K562 (cell line): ENCODE results near the gene ST6GAL1. TPM values are rescaled to one million over a fixed set of nuclear protein-coding genes. Genes with fewer than 3 reads are reported as not detected.

Experiments
- ARID3A ChIP-seq: IDR thresholded peaks from 2 replicates; pipeline ENCODE4 v1.6.1; 2012; ENCODE audit warnings: low read depth, low read length, improper control_type of control experiment, borderline replicate concordance
- E2F4 ChIP-seq: sonication (generic); formaldehyde crosslinking; IDR thresholded peaks from 2 replicates; pipeline ENCODE4 v1.8.0; 2022; ENCODE audit warnings: mild to moderate bottlenecking, low read depth, missing genetic modification reagents
- EWSR1 ChIP-seq: fragments of 450-650 bp; IDR thresholded peaks from 2 replicates; pipeline ENCODE4 v1.6.1; 2018; ENCODE audit warnings: borderline replicate concordance, mild to moderate bottlenecking, low read depth, moderate library complexity; ENCODE audit not compliant: partially characterized antibody
- FOSL1 ChIP-seq: fragments of 200-800 bp; sonication (Bioruptor generic); conservative IDR thresholded peaks from 2 replicates; pipeline ENCODE4 v1.6.1; 2016; ENCODE audit warnings: missing genetic modification characterization, missing compliant biosample characterization
- FOXJ2 ChIP-seq: fragments of 200-800 bp; sonication (Bioruptor generic); IDR thresholded peaks from 2 replicates; pipeline ENCODE4 v1.6.1; 2016; ENCODE audit warnings: missing genetic modification characterization, missing compliant biosample characterization
- GABPB1 ChIP-seq: sonication (generic); formaldehyde crosslinking; IDR thresholded peaks from 2 replicates; pipeline ENCODE4 v1.8.0; 2022; ENCODE audit warnings: mild to moderate bottlenecking, missing genetic modification reagents
- IRF2 ChIP-seq: sonication (generic); formaldehyde crosslinking; IDR thresholded peaks from 2 replicates; pipeline ENCODE4 v1.8.1; 2022; ENCODE audit warnings: mild to moderate bottlenecking, missing genetic modification reagents
- NKRF ChIP-seq: fragments of 450-650 bp; IDR thresholded peaks from 2 replicates; pipeline ENCODE4 v1.6.1; 2016; ENCODE audit warnings: borderline replicate concordance
- SMAD3 ChIP-seq: fragments of 450-650 bp; formaldehyde crosslinking; conservative IDR thresholded peaks from 2 replicates; pipeline ENCODE4 v1.4.0; 2020; ENCODE audit warnings: mild to moderate bottlenecking
- SMC3 ChIP-seq: conservative IDR thresholded peaks from 2 replicates; pipeline ENCODE4 v1.6.1; 2011; ENCODE audit warnings: low read depth, low read length, improper control_type of control experiment; ENCODE audit not compliant: insufficient read depth
- SNRNP70 ChIP-seq: fragments of 200-400 bp; formaldehyde crosslinking; optimal IDR thresholded peaks from 2 replicates; pipeline ENCODE3; 2017; ENCODE audit warnings: low read depth, low read length
- TOE1 ChIP-seq, 2 experiments: fragments of 450-650 bp in 1 of 2; sonication (generic) in 1 of 2; formaldehyde crosslinking in 1 of 2; IDR thresholded peaks; 2 replicates each; pipeline versions ENCODE4 v1.7.1 to v1.8.0; 2016 to 2022; ENCODE audit warnings: borderline replicate concordance in 2 of 2, mild to moderate bottlenecking in 2 of 2, antibody characterized with exemption in 1 of 2, inconsistent platforms in 1 of 2, low read depth in 1 of 2, missing genetic modification reagents in 1 of 2, moderate library complexity in 1 of 2
- ZKSCAN1 ChIP-seq: fragments of 150-350 bp; IDR thresholded peaks from 2 replicates; pipeline ENCODE4 v1.6.1; 2016; ENCODE audit warnings: low read depth, low read length
- ZNF175 ChIP-seq: fragments of 200-800 bp; sonication (Bioruptor generic); IDR thresholded peaks from 2 replicates; pipeline ENCODE4 v1.6.1; 2016; ENCODE audit warnings: low read depth, mild to moderate bottlenecking, missing genetic modification characterization, missing compliant biosample characterization
- ZNF695 ChIP-seq: fragments of 450-650 bp; formaldehyde crosslinking; IDR thresholded peaks from 2 replicates; pipeline ENCODE4 v1.4.0; 2020; ENCODE audit warnings: mild to moderate bottlenecking, moderate library complexity
- ZNF77 ChIP-seq: fragments of 250-450 bp; sonication (Bioruptor Pico); IDR thresholded peaks from 2 replicates; pipeline ENCODE4 v1.5.0; 2020
- polyA plus RNA-seq, 8 experiments: library from polyadenylated mRNA; depleted of rRNA in 4 of 8; stranded (reverse) in 5 of 8; unstranded in 3 of 8; fragments of >200 nt; fragmentation: Nextera tagmentation in 2 of 8; fragmentation: Illumina TruSeq in 1 of 8; extraction: Ambion mirVana in 2 of 8; extraction: Trizol in 1 of 8; gene quantifications; 2 replicates each; pipeline versions ENCODE4 v1.2.1 to v1.2.3, GENCODE V29; 2011 to 2014; ENCODE audit warnings: inconsistent platforms in 1 of 8, missing spikeins in 1 of 8
- total RNA-seq, 7 experiments: library from RNA; depleted of rRNA in 6 of 7; stranded (reverse); fragments of >200 nt in 6 of 7; fragmentation: Illumina TruSeq in 2 of 7; extraction: Trizol in 2 of 7; gene quantifications; 2 replicates each; pipeline versions ENCODE4 v1.2.1 to v1.2.3, GENCODE V29; 2011 to 2021; ENCODE audit warnings: low replicate concordance in 1 of 7
- TF ChIP-seq, protein P1 (sequence below): conservative IDR thresholded peaks from 2 replicates; pipeline ENCODE4 v1.6.1; 2011; ENCODE audit warnings: low read depth, mild to moderate bottlenecking, low read length; ENCODE audit not compliant: control insufficient read depth
- TF ChIP-seq, protein P2 (sequence below), 3 experiments: fragments of 200-800 bp in 1 of 3; fragments of 250-450 bp in 1 of 3; fragments of 450-650 bp in 1 of 3; sonication (Bioruptor Pico) in 1 of 3; sonication (Bioruptor generic) in 1 of 3; formaldehyde crosslinking in 1 of 3; IDR thresholded peaks; 2 replicates each; pipeline versions ENCODE4 v1.6.1 to v1.8.0; 2016 to 2022; ENCODE audit warnings: mild to moderate bottlenecking in 2 of 3, missing genetic modification characterization in 2 of 3, missing compliant biosample characterization in 1 of 3, moderate library complexity in 1 of 3

ST6GAL1 gene
- total and polyA plus RNA-seq, 9 of the 15 experiments (the other 6 are each of a cell fraction or from before 2014, with no cell fraction given), result 31.9 to 145 (median 71.0) TPM

DNA sequence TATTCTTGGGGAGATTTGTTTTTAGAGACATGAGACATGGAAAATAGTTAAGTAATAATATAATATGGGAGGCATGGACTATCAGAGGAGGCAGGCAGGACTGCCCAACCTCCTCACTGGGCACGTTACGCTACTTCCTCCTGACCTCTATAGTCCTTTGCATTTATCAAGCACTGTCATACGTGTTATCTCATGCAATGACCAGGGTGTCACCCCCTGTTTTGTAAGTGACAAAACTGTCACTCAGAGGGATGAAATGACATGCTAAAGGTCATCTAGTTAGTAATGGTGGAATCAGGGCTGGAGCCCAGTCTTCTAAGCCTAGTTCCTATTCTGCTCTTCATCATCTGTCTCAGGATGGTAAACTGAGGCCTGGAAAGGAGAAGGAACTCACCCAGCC is 66.7 kb downstream of the ST6GAL1 start (continued):
- TF ChIP-seq EWSR1, result no peak
- TF ChIP-seq FOSL1 (tag), result 0 out of 2 replicates have a peak, but pooled peaks have one; percentile 39
- TF ChIP-seq FOXJ2 (tag), result no peak
- no peak for TF ChIP-seq IRF2
- TF ChIP-seq ZNF77, result no peak
- TF ChIP-seq SNRNP70, result no peak
- TF ChIP-seq, protein P1, sequence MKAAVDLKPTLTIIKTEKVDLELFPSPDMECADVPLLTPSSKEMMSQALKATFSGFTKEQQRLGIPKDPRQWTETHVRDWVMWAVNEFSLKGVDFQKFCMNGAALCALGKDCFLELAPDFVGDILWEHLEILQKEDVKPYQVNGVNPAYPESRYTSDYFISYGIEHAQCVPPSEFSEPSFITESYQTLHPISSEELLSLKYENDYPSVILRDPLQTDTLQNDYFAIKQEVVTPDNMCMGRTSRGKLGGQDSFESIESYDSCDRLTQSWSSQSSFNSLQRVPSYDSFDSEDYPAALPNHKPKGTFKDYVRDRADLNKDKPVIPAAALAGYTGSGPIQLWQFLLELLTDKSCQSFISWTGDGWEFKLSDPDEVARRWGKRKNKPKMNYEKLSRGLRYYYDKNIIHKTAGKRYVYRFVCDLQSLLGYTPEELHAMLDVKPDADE, result no peak
- no peak for TF ChIP-seq SMAD3 (CRISPR knock-in tag)
- no peak for TF ChIP-seq ZNF695 (CRISPR knock-in tag)
- TF ChIP-seq ZNF175 (CRISPR knock-in tag), result no peak
- no peak for TF ChIP-seq E2F4
- TF ChIP-seq ARID3A, result no peak
- TF ChIP-seq NKRF, result no peak
- TF ChIP-seq TOE1 (IDR thresholded peaks at IDR 0.05; ENCODE audit: borderline replicate concordance), result no peak
- no peak for TF ChIP-seq TOE1 (CRISPR knock-in tag; IDR thresholded peaks at IDR 0.05; ENCODE audit: borderline replicate concordance, low read depth)
- TF ChIP-seq SMC3, result no peak
- TF ChIP-seq GABPB1 (CRISPR knock-in tag), result no peak
- TF ChIP-seq, protein P2, sequence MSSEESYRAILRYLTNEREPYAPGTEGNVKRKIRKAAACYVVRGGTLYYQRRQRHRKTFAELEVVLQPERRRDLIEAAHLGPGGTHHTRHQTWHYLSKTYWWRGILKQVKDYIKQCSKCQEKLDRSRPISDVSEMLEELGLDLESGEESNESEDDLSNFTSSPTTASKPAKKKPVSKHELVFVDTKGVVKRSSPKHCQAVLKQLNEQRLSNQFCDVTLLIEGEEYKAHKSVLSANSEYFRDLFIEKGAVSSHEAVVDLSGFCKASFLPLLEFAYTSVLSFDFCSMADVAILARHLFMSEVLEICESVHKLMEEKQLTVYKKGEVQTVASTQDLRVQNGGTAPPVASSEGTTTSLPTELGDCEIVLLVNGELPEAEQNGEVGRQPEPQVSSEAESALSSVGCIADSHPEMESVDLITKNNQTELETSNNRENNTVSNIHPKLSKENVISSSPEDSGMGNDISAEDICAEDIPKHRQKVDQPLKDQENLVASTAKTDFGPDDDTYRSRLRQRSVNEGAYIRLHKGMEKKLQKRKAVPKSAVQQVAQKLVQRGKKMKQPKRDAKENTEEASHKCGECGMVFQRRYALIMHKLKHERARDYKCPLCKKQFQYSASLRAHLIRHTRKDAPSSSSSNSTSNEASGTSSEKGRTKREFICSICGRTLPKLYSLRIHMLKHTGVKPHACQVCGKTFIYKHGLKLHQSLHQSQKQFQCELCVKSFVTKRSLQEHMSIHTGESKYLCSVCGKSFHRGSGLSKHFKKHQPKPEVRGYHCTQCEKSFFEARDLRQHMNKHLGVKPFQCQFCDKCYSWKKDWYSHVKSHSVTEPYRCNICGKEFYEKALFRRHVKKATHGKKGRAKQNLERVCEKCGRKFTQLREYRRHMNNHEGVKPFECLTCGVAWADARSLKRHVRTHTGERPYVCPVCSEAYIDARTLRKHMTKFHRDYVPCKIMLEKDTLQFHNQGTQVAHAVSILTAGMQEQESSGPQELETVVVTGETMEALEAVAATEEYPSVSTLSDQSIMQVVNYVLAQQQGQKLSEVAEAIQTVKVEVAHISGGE (CRISPR knock-in tag; IDR thresholded peaks at IDR 0.05), result peak in 1 of 3 experiments; percentile 76; a peak in 2 of 6 replicates
- no peak for TF ChIP-seq ZKSCAN1
